Osteoblast (primary cell): ENCODE measurements around the gene DIPK1B. TPM values are rescaled to one million over a fixed set of nuclear protein-coding genes. Genes with fewer than 3 reads are reported as not detected.
"Not testable (repeated sequence)": the region's sequence is repeated elsewhere in the genome, so short reads cannot be mapped to it uniquely, and the experiment has no call there.

ENCODE experiments used
- DNase-seq: peaks from one replicate; pipeline ENCODE4 v3.0.0; 2011; ENCODE audit warnings: low spot score, mixed read lengths; ENCODE audit not compliant: insufficient read length; ENCODE audit errors: missing footprints
- H2AFZ ChIP-seq: 2 replicates; pipeline ENCODE4 v1.6.0; 2011; ENCODE audit warnings: mild to moderate bottlenecking, low read length
- H3K27ac ChIP-seq: 2 replicates; pipeline ENCODE4 v1.5.1; 2011; ENCODE audit warnings: mild to moderate bottlenecking, low read depth, low read length, moderate library complexity
- H3K27me3 ChIP-seq: 2 replicates; pipeline ENCODE4 v1.6.0; 2012; ENCODE audit warnings: mild to moderate bottlenecking, control low read depth, inconsistent platforms, low read length, moderate library complexity; ENCODE audit not compliant: insufficient read depth
- H3K36me3 ChIP-seq: 2 replicates; pipeline ENCODE4 v1.5.1; 2011; ENCODE audit warnings: mild to moderate bottlenecking, low read length, control low read depth, moderate library complexity; ENCODE audit not compliant: insufficient read depth
- H3K4me1 ChIP-seq: 2 replicates; pipeline ENCODE4 v1.5.1; 2011; ENCODE audit warnings: mild to moderate bottlenecking, low read length, control low read depth, moderate library complexity; ENCODE audit not compliant: insufficient read depth
- H3K4me2 ChIP-seq: 2 replicates; pipeline ENCODE4 v1.6.0; 2011; ENCODE audit warnings: mild to moderate bottlenecking, low read length; ENCODE audit not compliant: insufficient read depth
- H3K4me3 ChIP-seq: fragments of 200-600 bp; sonication (generic); 3 replicates; pipeline ENCODE4 v1.5.1; 2012; ENCODE audit warnings: mild to moderate bottlenecking, low read length, inconsistent platforms; ENCODE audit not compliant: insufficient read depth
- H3K79me2 ChIP-seq: 2 replicates; pipeline ENCODE4 v1.6.0; 2012; ENCODE audit warnings: mild to moderate bottlenecking, low read length, control low read depth, inconsistent platforms; ENCODE audit not compliant: insufficient read depth
- H3K9me3 ChIP-seq: 2 replicates; pipeline ENCODE4 v1.5.1; 2011; ENCODE audit warnings: low read depth, low read length, control low read depth
- H4K20me1 ChIP-seq: 2 replicates; pipeline ENCODE4 v1.6.0; 2012; ENCODE audit warnings: mild to moderate bottlenecking, low read length, control low read depth; ENCODE audit not compliant: insufficient read depth
- total RNA-seq: library from RNA; depleted of rRNA; stranded (reverse); fragments of >200 nt; gene quantifications from 2 replicates; pipeline ENCODE4 v1.2.3, GENCODE V29; 2012
- TF ChIP-seq, protein P1 (sequence below): IDR thresholded peaks from 2 replicates; pipeline ENCODE4 v1.5.1; 2011; ENCODE audit warnings: mild to moderate bottlenecking, low read depth, low read length, moderate library complexity; ENCODE audit errors: extremely low read depth

DIPK1B gene
- total RNA-seq, 1 donor: not detected

GRCh38 chr9:136764301-136764891 is 52.0 kb downstream of the DIPK1B start, which contains the start of gene LCN15:
Gene LCN15 (minus strand): TSS chr9:136764518. CDS start chr9:136764488, 30 bp downstream.
- no peak within 1 kb of the TSS for H3K4me3 ChIP-seq
- no peaks in the 10 kb centered on the region for H3K36me3 ChIP-seq
- peak; percentile 77 for DNase-seq
- no peaks in the 10 kb centered on the region for H3K4me1 ChIP-seq
- no peak within 1 kb of the TSS for H3K4me2 ChIP-seq
- H3K9me3 ChIP-seq: no peaks in the 10 kb centered on the region
- H3K27me3 ChIP-seq: peaks cover 4% of the 10 kb centered on the region
- H2AFZ ChIP-seq: no peak within 1 kb of the TSS
- no peak within 1 kb of the TSS for H3K27ac ChIP-seq
- no peaks in the 10 kb centered on the region for H3K79me2 ChIP-seq
- H4K20me1 ChIP-seq: no peaks in the 10 kb centered on the region
- TF ChIP-seq, protein P1, sequence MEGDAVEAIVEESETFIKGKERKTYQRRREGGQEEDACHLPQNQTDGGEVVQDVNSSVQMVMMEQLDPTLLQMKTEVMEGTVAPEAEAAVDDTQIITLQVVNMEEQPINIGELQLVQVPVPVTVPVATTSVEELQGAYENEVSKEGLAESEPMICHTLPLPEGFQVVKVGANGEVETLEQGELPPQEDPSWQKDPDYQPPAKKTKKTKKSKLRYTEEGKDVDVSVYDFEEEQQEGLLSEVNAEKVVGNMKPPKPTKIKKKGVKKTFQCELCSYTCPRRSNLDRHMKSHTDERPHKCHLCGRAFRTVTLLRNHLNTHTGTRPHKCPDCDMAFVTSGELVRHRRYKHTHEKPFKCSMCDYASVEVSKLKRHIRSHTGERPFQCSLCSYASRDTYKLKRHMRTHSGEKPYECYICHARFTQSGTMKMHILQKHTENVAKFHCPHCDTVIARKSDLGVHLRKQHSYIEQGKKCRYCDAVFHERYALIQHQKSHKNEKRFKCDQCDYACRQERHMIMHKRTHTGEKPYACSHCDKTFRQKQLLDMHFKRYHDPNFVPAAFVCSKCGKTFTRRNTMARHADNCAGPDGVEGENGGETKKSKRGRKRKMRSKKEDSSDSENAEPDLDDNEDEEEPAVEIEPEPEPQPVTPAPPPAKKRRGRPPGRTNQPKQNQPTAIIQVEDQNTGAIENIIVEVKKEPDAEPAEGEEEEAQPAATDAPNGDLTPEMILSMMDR: no peak

GRCh38 chr9:136765041-136765440 is 52.7 kb downstream of the DIPK1B start:
- Histone ChIP-seq H3K79me2 (no peaks in the 10 kb centered on the region), H3K27ac (no peak overlapping the region), H4K20me1 (no peaks in the 10 kb centered on the region), H3K27me3 (peaks cover 4% of the 10 kb centered on the region), H3K36me3 (no peaks in the 10 kb centered on the region), H3K4me1 (no peaks in the 10 kb centered on the region), H3K4me3 (no peak overlapping the region), H3K4me2 (no peak overlapping the region), H3K9me3 (no peaks in the 10 kb centered on the region), H2AFZ (no peak overlapping the region)
- DNase-seq: peak; percentile 22
- TF ChIP-seq, protein P1: no peak

DNA sequence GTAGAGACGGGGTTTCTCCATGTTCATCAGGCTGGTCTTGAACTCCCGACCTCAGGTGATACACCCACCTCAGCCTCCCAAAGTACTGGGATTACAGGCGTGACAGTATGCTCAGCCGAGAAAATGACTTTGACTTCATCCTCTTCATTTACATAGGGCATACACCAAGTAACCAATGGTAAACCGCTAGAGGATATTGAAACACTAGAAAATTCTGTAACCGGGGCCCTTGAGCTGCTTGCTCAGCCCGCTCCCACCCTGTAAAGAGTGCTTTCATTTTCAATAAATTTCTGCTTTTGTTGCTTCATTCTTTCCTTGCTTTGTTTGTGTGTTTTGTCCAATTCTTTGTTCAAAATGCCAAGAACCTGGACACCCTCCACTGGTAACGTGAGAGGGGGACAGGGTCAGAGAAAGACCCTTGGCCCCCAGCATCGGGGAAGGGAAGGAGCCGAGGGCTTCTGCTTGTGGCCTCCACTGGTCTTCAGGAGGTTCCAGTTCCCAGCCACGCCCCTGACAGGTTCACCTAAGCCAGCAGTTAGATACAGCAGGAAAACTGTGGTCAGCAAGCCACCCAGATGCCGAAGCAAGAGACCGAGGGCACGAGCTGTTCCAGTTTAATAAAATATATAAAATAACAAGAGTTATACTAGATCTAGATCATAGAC is 53.5 kb downstream of the DIPK1B start:
- H3K36me3 ChIP-seq, H3K9me3 ChIP-seq, H3K79me2 ChIP-seq, DNase-seq, H3K27me3 ChIP-seq, H3K4me1 ChIP-seq, H2AFZ ChIP-seq, H3K4me3 ChIP-seq, H4K20me1 ChIP-seq, H3K4me2 ChIP-seq, H3K27ac ChIP-seq: not testable (repeated sequence)

GRCh38 chr9:136766410-136767120 is 54.2 kb downstream of the DIPK1B start:
- not testable (repeated sequence) for DNase-seq, H3K4me2 ChIP-seq, H3K27ac ChIP-seq, H3K4me3 ChIP-seq, H2AFZ ChIP-seq, H4K20me1 ChIP-seq, H3K36me3 ChIP-seq, H3K4me1 ChIP-seq, H3K27me3 ChIP-seq, H3K9me3 ChIP-seq, H3K79me2 ChIP-seq
- TF ChIP-seq, protein P1: peak; percentile 24
